IgD-negative memory B cell (primary cell): ENCODE data around the gene SNTG2. TPM values are rescaled to one million over a fixed set of nuclear protein-coding genes. Genes with fewer than 3 reads are reported as not detected.

ENCODE experiments used
- H3K27ac Mint-ChIP-seq, 3 donors: one replicate each; pipeline ENCODE4 v1.8.0; 2020 to 2022; ENCODE audit warnings: mild to moderate bottlenecking in 3 of 3, mixed read lengths in 3 of 3, moderate library complexity in 1 of 3
- H3K27me3 Mint-ChIP-seq: one replicate; pipeline ENCODE4 v1.8.0; 2021; ENCODE audit warnings: mixed read lengths
- H3K36me3 Mint-ChIP-seq: one replicate; pipeline ENCODE4 v1.8.0; 2020; ENCODE audit warnings: mild to moderate bottlenecking, mixed read lengths
- H3K4me1 Mint-ChIP-seq, 3 donors: one replicate each; pipeline ENCODE4 v1.8.0; 2020 to 2022; ENCODE audit warnings: mixed read lengths in 3 of 3, mild to moderate bottlenecking in 1 of 3
- H3K4me3 Mint-ChIP-seq, 4 donors: one replicate each; pipeline ENCODE4 v1.8.0; 2020 to 2022; ENCODE audit warnings: mild to moderate bottlenecking in 4 of 4, mixed read lengths in 4 of 4, moderate library complexity in 3 of 4
- H3K9me3 Mint-ChIP-seq, 3 donors: one replicate each; pipeline ENCODE4 v1.8.0; 2020 to 2021; ENCODE audit warnings: mixed read lengths in 3 of 3, mild to moderate bottlenecking in 1 of 3
- polyA plus RNA-seq: library from polyadenylated mRNA; unstranded; fragments of 300-500 nt; fragmentation: Illumina TruSeq; gene quantifications from one replicate; pipeline ENCODE4 v1.2.3, GENCODE V29; 2021

Gene SNTG2
- polyA plus RNA-seq, 1 donor from 2014 or later: not detected

- Mint-ChIP-seq H3K9me3 (peaks cover 0 to 2% (median 0%) of the 10 kb centered on the region in 3 donors), H3K4me3 (no peak overlapping the region), H3K36me3 (no peaks in the 10 kb centered on the region), H3K27ac (no peak overlapping the region), H3K4me1 (peaks cover 0 to 2% (median 0%) of the 10 kb centered on the region in 3 donors), H3K27me3 (peaks cover 6% of the 10 kb centered on the region)
Measured at GRCh38 chr2:1170711-1171110, 220.1 kb downstream of the SNTG2 start.

GRCh38 chr2:1173528-1173927 lies 222.9 kb downstream of the SNTG2 start:
- Mint-ChIP-seq H3K9me3 (peaks cover 0 to 2% (median 0%) of the 10 kb centered on the region in 3 donors), H3K27ac (no peak overlapping the region), H3K4me3 (no peak overlapping the region), H3K27me3 (peaks cover 9% of the 10 kb centered on the region), H3K36me3 (no peaks in the 10 kb centered on the region), H3K4me1 (no peaks in the 10 kb centered on the region)

- Mint-ChIP-seq H3K36me3 (no peaks in the 10 kb centered on the region), H3K4me3 (no peak overlapping the region), H3K27ac (peak overlapping the region in 1 of 3 donors; percentile 33), H3K4me1 (no peaks in the 10 kb centered on the region), H3K27me3 (no peaks in the 10 kb centered on the region), H3K9me3 (peaks cover 2 to 15% (median 6%) of the 10 kb centered on the region in 3 donors)
Measured at GRCh38 chr2:1181893-1182292, 231.2 kb downstream of the SNTG2 start.

GRCh38 chr2:1183300-1183699 lies 232.7 kb downstream of the SNTG2 start:
- Mint-ChIP-seq H3K9me3 (peaks cover 2 to 15% (median 6%) of the 10 kb centered on the region in 3 donors), H3K27ac (no peak overlapping the region), H3K4me3 (no peak overlapping the region), H3K27me3 (no peaks in the 10 kb centered on the region), H3K36me3 (no peaks in the 10 kb centered on the region), H3K4me1 (no peaks in the 10 kb centered on the region)

- peaks cover 4 to 15% (median 6%) of the 10 kb centered on the region in 3 donors for H3K9me3 Mint-ChIP-seq
- no peak overlapping the region for H3K27ac Mint-ChIP-seq
Measured at GRCh38 chr2:1186421-1186820, 235.8 kb downstream of the SNTG2 start.

GRCh38 chr2:1187189-1187588 lies 236.5 kb downstream of the SNTG2 start:
- Mint-ChIP-seq H3K4me3 (no peak overlapping the region), H3K4me1 (no peaks in the 10 kb centered on the region), H3K27me3 (no peaks in the 10 kb centered on the region), H3K27ac (no peak overlapping the region), H3K9me3 (peaks cover 4 to 15% (median 6%) of the 10 kb centered on the region in 3 donors), H3K36me3 (no peaks in the 10 kb centered on the region)

More at GRCh38 chr2:1186421-1186820, 235.8 kb downstream of the SNTG2 start:
- Mint-ChIP-seq H3K27me3 (no peaks in the 10 kb centered on the region), H3K36me3 (no peaks in the 10 kb centered on the region), H3K4me1 (no peaks in the 10 kb centered on the region), H3K4me3 (no peak overlapping the region)

GRCh38 chr2:1192121-1192520 lies 241.5 kb downstream of the SNTG2 start:
- peaks cover 3% of the 10 kb centered on the region for H3K36me3 Mint-ChIP-seq
- H3K4me3 Mint-ChIP-seq: no peak overlapping the region
- no peaks in the 10 kb centered on the region for H3K4me1 Mint-ChIP-seq
- peaks cover 4 to 11% (median 9%) of the 10 kb centered on the region in 3 donors for H3K9me3 Mint-ChIP-seq
- no peaks in the 10 kb centered on the region for H3K27me3 Mint-ChIP-seq
- H3K27ac Mint-ChIP-seq: no peak overlapping the region

GRCh38 chr2:1193801-1194200 lies 243.2 kb downstream of the SNTG2 start:
- no peaks in the 10 kb centered on the region for H3K27me3 Mint-ChIP-seq
- H3K4me3 Mint-ChIP-seq: no peak overlapping the region

GRCh38 chr2:1203772-1204171 lies 253.1 kb downstream of the SNTG2 start:
- Mint-ChIP-seq H3K4me3 (no peak overlapping the region), H3K36me3 (no peaks in the 10 kb centered on the region), H3K9me3 (peaks cover 0 to 18% (median 9%) of the 10 kb centered on the region in 3 donors), H3K27ac (no peak overlapping the region), H3K4me1 (peaks cover 0 to 1% (median 0%) of the 10 kb centered on the region in 3 donors), H3K27me3 (no peaks in the 10 kb centered on the region)

More at GRCh38 chr2:1193801-1194200, 243.2 kb downstream of the SNTG2 start:
- peaks cover 4 to 11% (median 10%) of the 10 kb centered on the region in 3 donors for H3K9me3 Mint-ChIP-seq
- no peaks in the 10 kb centered on the region for H3K4me1 Mint-ChIP-seq
- peaks cover 3% of the 10 kb centered on the region for H3K36me3 Mint-ChIP-seq
- H3K27ac Mint-ChIP-seq: no peak overlapping the region

GRCh38 chr2:1205853-1206252 lies 255.2 kb downstream of the SNTG2 start:
- H3K27ac Mint-ChIP-seq: no peak overlapping the region
- H3K27me3 Mint-ChIP-seq: no peaks in the 10 kb centered on the region

GRCh38 chr2:1207962-1208510 lies 257.4 kb downstream of the SNTG2 start:
- Mint-ChIP-seq H3K27ac (no peak overlapping the region), H3K36me3 (no peaks in the 10 kb centered on the region), H3K27me3 (no peaks in the 10 kb centered on the region), H3K9me3 (peaks cover 1 to 6% (median 5%) of the 10 kb centered on the region in 3 donors), H3K4me1 (peaks cover 0 to 1% (median 0%) of the 10 kb centered on the region in 3 donors), H3K4me3 (no peak overlapping the region)

More at GRCh38 chr2:1205853-1206252, 255.2 kb downstream of the SNTG2 start:
- no peaks in the 10 kb centered on the region for H3K36me3 Mint-ChIP-seq
- no peak overlapping the region for H3K4me3 Mint-ChIP-seq
- peaks cover 1 to 18% (median 12%) of the 10 kb centered on the region in 3 donors for H3K9me3 Mint-ChIP-seq
- H3K4me1 Mint-ChIP-seq: peaks cover 0 to 1% (median 0%) of the 10 kb centered on the region in 3 donors

- Mint-ChIP-seq H3K9me3 (peaks cover 1 to 7% (median 6%) of the 10 kb centered on the region in 3 donors), H3K36me3 (no peaks in the 10 kb centered on the region), H3K4me1 (peaks cover 0 to 1% (median 0%) of the 10 kb centered on the region in 3 donors), H3K4me3 (no peak overlapping the region), H3K27me3 (no peaks in the 10 kb centered on the region), H3K27ac (no peak overlapping the region)
Measured at GRCh38 chr2:1208522-1208921, 257.9 kb downstream of the SNTG2 start.

GRCh38 chr2:1209246-1209645 lies 258.6 kb downstream of the SNTG2 start:
- peaks cover 1 to 10% (median 9%) of the 10 kb centered on the region in 3 donors for H3K9me3 Mint-ChIP-seq
- H3K4me1 Mint-ChIP-seq: peaks cover 0 to 1% (median 0%) of the 10 kb centered on the region in 3 donors
- H3K36me3 Mint-ChIP-seq: no peaks in the 10 kb centered on the region
- no peak overlapping the region for H3K27ac Mint-ChIP-seq
- H3K4me3 Mint-ChIP-seq: peak overlapping the region in 1 of 4 donors; percentile 8
- H3K27me3 Mint-ChIP-seq: no peaks in the 10 kb centered on the region

GRCh38 chr2:1209761-1210160 lies 259.1 kb downstream of the SNTG2 start:
- H3K4me3 Mint-ChIP-seq: no peak overlapping the region
- H3K36me3 Mint-ChIP-seq: no peaks in the 10 kb centered on the region
- no peak overlapping the region for H3K27ac Mint-ChIP-seq

GRCh38 chr2:1210352-1210751 lies 259.7 kb downstream of the SNTG2 start:
- H3K9me3 Mint-ChIP-seq: peaks cover 4 to 18% (median 10%) of the 10 kb centered on the region in 3 donors
- no peaks in the 10 kb centered on the region for H3K36me3 Mint-ChIP-seq
- H3K27ac Mint-ChIP-seq: no peak overlapping the region
- H3K4me1 Mint-ChIP-seq: peaks cover 0 to 1% (median 0%) of the 10 kb centered on the region in 3 donors
- H3K27me3 Mint-ChIP-seq: no peaks in the 10 kb centered on the region
- no peak overlapping the region for H3K4me3 Mint-ChIP-seq

More at GRCh38 chr2:1209761-1210160, 259.1 kb downstream of the SNTG2 start:
- peaks cover 1 to 13% (median 10%) of the 10 kb centered on the region in 3 donors for H3K9me3 Mint-ChIP-seq
- H3K27me3 Mint-ChIP-seq: no peaks in the 10 kb centered on the region
- H3K4me1 Mint-ChIP-seq: peaks cover 0 to 1% (median 0%) of the 10 kb centered on the region in 3 donors
